GM12801 (cell line): ENCODE results near the gene MUCL3.

ENCODE experiments used
- CTCF ChIP-seq: IDR thresholded peaks from one replicate; pipeline ENCODE4 v1.5.1; 2011; ENCODE audit warnings: control low read depth; ENCODE audit not compliant: insufficient read length; ENCODE audit errors: extremely low read depth

Gene MUCL3

GRCh38 chr6:30955367-30956042, 14.7 kb downstream of the MUCL3 start:
- TF ChIP-seq CTCF: no peak

- TF ChIP-seq CTCF: no peak
Observed at GRCh38 chr6:30957716-30958115, 16.9 kb downstream of the MUCL3 start.

GRCh38 chr6:30960907-30961673, 20.3 kb downstream of the MUCL3 start:
- no peak for TF ChIP-seq CTCF

- TF ChIP-seq CTCF: no peak
Observed at GRCh38 chr6:30962716-30963115, 21.9 kb downstream of the MUCL3 start.

GRCh38 chr6:30963641-30964040, 22.9 kb downstream of the MUCL3 start:
- no peak for TF ChIP-seq CTCF

GRCh38 chr6:30964075-30964474, 23.3 kb downstream of the MUCL3 start:
- no peak for TF ChIP-seq CTCF

- no peak for TF ChIP-seq CTCF
Observed at GRCh38 chr6:30965140-30965601, 24.4 kb downstream of the MUCL3 start.
